Astrocyte of the spinal cord (primary cell): ENCODE results near the gene TCF12.

Experiments
- DNase-seq: peaks from one replicate; pipeline ENCODE4 v3.0.0; 2011; ENCODE audit warnings: low read depth, low spot score
- H3K4me3 ChIP-seq: 2 replicates; pipeline ENCODE4 v1.5.1; 2011; ENCODE audit warnings: low read depth, mild to moderate bottlenecking, low read length, moderate library complexity
- in situ Hi-C: cut with HindIII; loops from 2 replicates; pipeline ENCODE4 v1.10.0; 2017; ENCODE audit warnings: low sequenced_read_pairs
- TF ChIP-seq, protein P1 (sequence below): IDR thresholded peaks from 2 replicates; pipeline ENCODE4 v1.5.1; 2012; ENCODE audit warnings: low read depth, mild to moderate bottlenecking, low read length, inconsistent platforms

The TCF12 gene

DNA sequence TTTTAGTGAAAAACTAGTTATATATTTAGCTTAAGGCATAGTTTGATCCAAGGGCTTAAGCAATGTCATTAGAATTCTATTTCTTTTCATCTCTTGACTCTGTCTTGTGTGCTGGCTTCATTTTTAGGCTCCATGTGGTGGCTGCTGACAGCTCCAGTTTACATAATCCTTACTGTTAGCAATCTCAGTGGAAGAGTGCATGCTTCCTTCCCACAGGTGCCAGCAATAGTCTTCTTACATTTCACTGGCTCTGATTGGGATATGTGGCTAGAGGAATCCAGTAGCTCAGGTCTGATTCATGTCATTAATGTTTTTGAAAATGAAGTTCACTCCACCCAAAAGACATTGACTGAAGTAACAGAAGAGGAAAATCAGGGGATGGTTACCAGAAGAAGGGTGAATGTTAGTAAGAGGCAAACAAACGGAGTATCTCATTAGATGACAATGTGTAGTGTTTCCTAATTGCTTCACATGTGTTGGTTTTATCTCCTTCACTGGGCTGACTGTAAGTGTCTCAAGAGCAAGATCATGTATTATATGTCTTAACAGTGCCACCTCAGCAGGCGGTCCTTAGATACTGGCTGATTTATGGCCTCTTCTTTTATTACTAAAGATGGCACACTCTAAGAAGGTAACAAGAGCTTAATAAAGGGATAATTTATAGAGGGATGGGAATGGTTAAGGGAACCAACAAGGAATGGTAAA lies 25.6 kb upstream of the TCF12 start:
- H3K4me3 ChIP-seq, result no peak overlapping the region
- no peak for DNase-seq
- in situ Hi-C loops, result no loop called here
- TF ChIP-seq, protein P1, sequence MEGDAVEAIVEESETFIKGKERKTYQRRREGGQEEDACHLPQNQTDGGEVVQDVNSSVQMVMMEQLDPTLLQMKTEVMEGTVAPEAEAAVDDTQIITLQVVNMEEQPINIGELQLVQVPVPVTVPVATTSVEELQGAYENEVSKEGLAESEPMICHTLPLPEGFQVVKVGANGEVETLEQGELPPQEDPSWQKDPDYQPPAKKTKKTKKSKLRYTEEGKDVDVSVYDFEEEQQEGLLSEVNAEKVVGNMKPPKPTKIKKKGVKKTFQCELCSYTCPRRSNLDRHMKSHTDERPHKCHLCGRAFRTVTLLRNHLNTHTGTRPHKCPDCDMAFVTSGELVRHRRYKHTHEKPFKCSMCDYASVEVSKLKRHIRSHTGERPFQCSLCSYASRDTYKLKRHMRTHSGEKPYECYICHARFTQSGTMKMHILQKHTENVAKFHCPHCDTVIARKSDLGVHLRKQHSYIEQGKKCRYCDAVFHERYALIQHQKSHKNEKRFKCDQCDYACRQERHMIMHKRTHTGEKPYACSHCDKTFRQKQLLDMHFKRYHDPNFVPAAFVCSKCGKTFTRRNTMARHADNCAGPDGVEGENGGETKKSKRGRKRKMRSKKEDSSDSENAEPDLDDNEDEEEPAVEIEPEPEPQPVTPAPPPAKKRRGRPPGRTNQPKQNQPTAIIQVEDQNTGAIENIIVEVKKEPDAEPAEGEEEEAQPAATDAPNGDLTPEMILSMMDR, result no peak

DNA sequence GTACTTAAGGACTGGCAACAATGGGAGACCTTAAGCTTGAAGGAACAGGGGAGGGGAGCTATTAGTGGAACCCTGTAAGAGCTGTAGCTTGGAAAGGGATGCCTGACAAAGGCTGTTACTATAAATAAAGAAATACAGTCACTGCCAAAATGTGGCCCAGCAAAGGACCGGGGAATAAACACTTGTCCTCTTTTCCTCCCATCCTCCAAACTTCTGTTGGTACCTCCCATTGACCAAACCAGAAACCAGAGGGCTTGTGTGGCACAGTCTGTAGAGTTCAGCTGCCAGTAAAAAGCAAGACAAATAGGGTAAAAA lies 25.1 kb upstream of the TCF12 start:
- DNase-seq, result no peak
- in situ Hi-C loops, result no loop called here
- TF ChIP-seq, protein P1, result no peak
- H3K4me3 ChIP-seq, result no peak overlapping the region

DNA sequence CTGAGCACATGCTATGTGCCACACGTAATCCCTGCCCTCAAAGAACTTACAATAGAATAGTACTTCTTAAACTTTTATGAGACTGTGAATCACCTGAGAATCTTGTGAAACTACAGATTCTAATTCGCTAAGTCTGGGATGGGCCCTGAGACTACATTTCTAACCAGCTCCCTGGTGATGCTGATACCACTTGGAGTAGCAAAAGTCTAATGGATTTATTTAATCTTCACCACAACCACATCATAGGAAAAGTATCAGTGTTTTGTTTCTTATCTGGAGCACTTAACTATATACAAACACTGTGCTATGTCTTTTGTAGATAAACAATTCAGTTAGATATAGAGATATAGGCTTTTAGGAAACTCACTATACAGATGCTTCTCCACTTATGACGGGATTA lies 23.8 kb upstream of the TCF12 start:
- in situ Hi-C loops, result no loop called here
- DNase-seq, result no peak
- TF ChIP-seq, protein P1, result no peak
- H3K4me3 ChIP-seq, result no peak overlapping the region

DNA sequence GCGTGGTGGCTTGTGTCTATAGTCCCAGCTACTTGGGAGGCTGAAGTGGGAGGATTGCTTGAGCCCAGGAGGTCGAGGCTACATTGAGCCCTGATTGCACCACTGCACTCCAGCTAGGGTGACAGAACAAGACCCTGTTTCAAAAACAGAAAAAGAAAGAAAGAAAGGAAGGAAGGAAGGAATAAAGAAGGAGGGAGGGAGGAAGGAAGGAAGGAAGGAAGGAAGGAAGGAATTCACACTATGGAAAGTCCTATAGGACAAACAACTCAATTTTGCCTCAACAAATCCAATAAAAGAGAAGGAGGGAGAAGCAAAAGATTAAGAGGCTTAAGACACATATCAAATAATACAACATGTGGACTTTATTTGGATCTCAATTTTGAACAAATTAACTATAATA lies 16.5 kb upstream of the TCF12 start:
- DNase-seq, result no peak
- in situ Hi-C loops, result no loop called here
- TF ChIP-seq, protein P1, result no peak
- no peak overlapping the region for H3K4me3 ChIP-seq

- H3K4me3 ChIP-seq, result no peak overlapping the region
- TF ChIP-seq, protein P1, result no peak
- in situ Hi-C loops, result no loop called here
- DNase-seq, result no peak
Measured at GRCh38 chr15:56906766-56907165, 11.7 kb upstream of the TCF12 start.

DNA sequence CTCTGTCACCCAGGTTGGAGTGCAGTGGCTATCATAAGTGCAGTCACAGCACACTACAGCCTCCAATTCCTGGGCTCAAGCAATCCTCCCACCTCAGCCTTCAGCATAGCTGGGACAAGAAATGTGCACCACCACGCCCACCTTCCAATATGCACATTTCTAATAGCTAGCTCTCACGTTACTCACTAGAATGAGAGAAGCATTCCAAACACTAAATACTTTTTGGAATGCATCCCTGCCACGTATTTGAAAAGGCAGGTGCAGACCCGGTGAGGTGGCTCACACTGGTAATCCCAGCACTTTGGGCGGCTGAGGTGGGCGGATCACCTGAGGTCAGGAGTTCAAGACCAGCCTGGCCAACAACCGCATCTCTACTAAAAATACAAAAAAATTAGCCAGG lies 7.6 kb upstream of the TCF12 start:
- in situ Hi-C loops, result no loop called here
- DNase-seq, result no peak
- H3K4me3 ChIP-seq, result no peak overlapping the region
- TF ChIP-seq, protein P1, result no peak

- no peak for DNase-seq
- in situ Hi-C loops, result no loop called here
- no peak overlapping the region for H3K4me3 ChIP-seq
- TF ChIP-seq, protein P1, result no peak
Measured at GRCh38 chr15:56913241-56913640, 5.2 kb upstream of the TCF12 start.
